K562 (cell line): Measurements from ENCODE around the gene CHCHD10. TPM values are rescaled to one million over a fixed set of nuclear protein-coding genes. Genes with fewer than 3 reads are reported as not detected.
"Not testable (repeated sequence)": the region's sequence is repeated elsewhere in the genome, so short reads cannot be mapped to it uniquely, and the experiment has no call there.

Experiments
- ATAC-seq: fragments of 200-7000 bp; cut with Tn5 transposase; 3 replicates; pipeline ENCODE4 v1.9.1; 2020; ENCODE audit warnings: moderate library complexity
- BruUV-seq: library from RNA; stranded (reverse); fragments of 400-500 nt; replicated peaks from 2 replicates; lab custom pipeline; 2021; lab: Mats Ljungman, UMichigan
- CTCF ChIA-PET: fragments of 300-600 bp; formaldehyde crosslinking; extraction: SDS; loops from one replicate; lab custom pipeline; 2021; ENCODE audit warnings: low intra/inter-chr PET ratio; lab: Yijun Ruan, JAX
- POLR2A ChIA-PET: fragments of 300-600, 350-650 bp; sonication (Branson Sonifier 250); formaldehyde crosslinking; extraction: SDS; loops from one replicate; lab custom pipeline; 2021; ENCODE audit warnings: antibody characterized with exemption, inconsistent platforms; lab: Yijun Ruan, JAX
- DNase-seq, 4 experiments: peaks; one replicate each; pipeline versions ENCODE4 v3.0.0 to v3.0.0-alpha.2; 2011 to 2018; ENCODE audit warnings: low spot score in 3 of 4, mixed read lengths in 3 of 4; ENCODE audit errors: extremely low read depth in 1 of 4
- FAIRE-seq: peaks from 2 replicates; lab custom pipeline; 2011; peaks lifted over from hg19 to GRCh38; lab: Jason Lieb, UNC
- H2AFZ ChIP-seq: 2 replicates; pipeline ENCODE4 v1.6.0; 2011; ENCODE audit warnings: low read depth, low read length, control low read depth, inconsistent platforms
- H3K27ac ChIP-seq: fragments of 200-600 bp; 3 replicates; pipeline ENCODE4 v1.8.0; 2011; ENCODE audit warnings: low read depth, mild to moderate bottlenecking, control low read depth, inconsistent platforms, low read length, moderate library complexity, mixed read lengths; ENCODE audit errors: extremely low read depth
- H3K27me3 ChIP-seq, 2 experiments: fragments of 300-600 bp in 1 of 2; 2 replicates in 1 of 2; 3 replicates in 1 of 2; pipeline versions ENCODE4 v1.6.0 to v1.8.0; 2011; ENCODE audit warnings: inconsistent platforms in 2 of 2, low read length in 2 of 2, mild to moderate bottlenecking in 1 of 2, mixed read lengths in 1 of 2, moderate library complexity in 1 of 2; ENCODE audit not compliant: control insufficient read depth in 2 of 2, insufficient read depth in 2 of 2
- H3K36me3 ChIP-seq: fragments of 300-600 bp; 3 replicates; pipeline ENCODE4 v1.8.0; 2011; ENCODE audit warnings: mild to moderate bottlenecking, low read length, inconsistent platforms; ENCODE audit not compliant: control insufficient read depth, insufficient read depth
- H3K4me1 ChIP-seq, 2 experiments: fragments of 200-600 bp in 1 of 2; replicated peaks in 1 of 2; 2 replicates in 1 of 2; 3 replicates in 1 of 2; pipeline versions ENCODE4 v1.5.1 to v1.8.0; 2011; ENCODE audit warnings: inconsistent platforms in 2 of 2, low read length in 2 of 2, mild to moderate bottlenecking in 1 of 2, mixed read lengths in 1 of 2, moderate library complexity in 1 of 2; ENCODE audit not compliant: control insufficient read depth in 2 of 2, insufficient read depth in 2 of 2
- H3K4me2 ChIP-seq: 2 replicates; pipeline ENCODE4 v1.6.1; 2011; ENCODE audit warnings: low read length, control low read depth, inconsistent platforms, mixed read lengths; ENCODE audit not compliant: insufficient read depth
- H3K4me3 ChIP-seq: fragments of 200-600 bp; sonication (generic), shearing (Covaris generic); 2 replicates; pipeline ENCODE4 v1.5.1; 2016; ENCODE audit warnings: control low read depth, inconsistent platforms
- H3K79me2 ChIP-seq: fragments of 200-600 bp; 3 replicates; pipeline ENCODE4 v1.8.0; 2011; ENCODE audit warnings: low read length, inconsistent platforms; ENCODE audit not compliant: control insufficient read depth, insufficient read depth
- H3K9ac ChIP-seq, 2 experiments: 2 replicates each; pipeline versions ENCODE4 v1.6.0 to v1.6.1; 2011; ENCODE audit warnings: low read depth in 2 of 2, low read length in 2 of 2, control low read depth in 1 of 2, inconsistent platforms in 1 of 2, mild to moderate bottlenecking in 1 of 2, mixed read lengths in 1 of 2; ENCODE audit not compliant: insufficient read depth in 1 of 2
- H3K9me1 ChIP-seq: one replicate; pipeline ENCODE4 v1.6.0; 2011; ENCODE audit warnings: inconsistent platforms, mild to moderate bottlenecking, low read length, moderate library complexity; ENCODE audit not compliant: control insufficient read depth, insufficient read depth
- H3K9me3 ChIP-seq: replicated peaks from 2 replicates; pipeline ENCODE4 v1.5.1; 2011; ENCODE audit warnings: low read depth, low read length, inconsistent platforms; ENCODE audit not compliant: control insufficient read depth, insufficient read depth
- H4K20me1 ChIP-seq: replicated peaks from 2 replicates; pipeline ENCODE4 v1.6.1; 2011; ENCODE audit warnings: low read length, inconsistent platforms, mixed read lengths; ENCODE audit not compliant: control insufficient read depth, insufficient read depth
- EZH2 ChIP-seq: IDR thresholded peaks from 2 replicates; pipeline ENCODE4 v1.6.1; 2012; ENCODE audit warnings: low read depth, mild to moderate bottlenecking, inconsistent platforms, low read length, borderline replicate concordance
- HMG20B ChIP-seq: fragments of 250-450 bp; sonication (Bioruptor Pico); IDR thresholded peaks from 2 replicates; pipeline ENCODE4 v1.5.0; 2021; ENCODE audit warnings: mild to moderate bottlenecking
- NR1H2 ChIP-seq: sonication (generic); formaldehyde crosslinking; IDR thresholded peaks from 2 replicates; pipeline ENCODE4 v1.4.0; 2020; ENCODE audit warnings: mild to moderate bottlenecking, missing genetic modification reagents
- ZNF134 ChIP-seq: fragments of 250-450 bp; sonication (Bioruptor Pico); conservative IDR thresholded peaks from 2 replicates; pipeline ENCODE4 v1.4.0; 2020
- ZNF212 ChIP-seq: fragments of 450-650 bp; formaldehyde crosslinking; IDR thresholded peaks from 2 replicates; pipeline ENCODE4 v1.4.0; 2020; ENCODE audit warnings: mild to moderate bottlenecking
- whole genome bisulfite sequencing: fragments of 100-300 bp; shearing (Covaris generic); methylation state at CpG from one replicate; pipeline ENCODE4 v1.1.6; 2016; ENCODE audit warnings: low coverage, mixed read lengths; ENCODE audit not compliant: insufficient coverage; ENCODE audit errors: missing lambda C conversion rate; 5-methylcytosine and 5-hydroxymethylcytosine counted together
- in situ Hi-C: fragments of 300-500 bp; cut with MboI; formaldehyde crosslinking; loops from 4 replicates; pipeline ENCODE4 v1.15.0; 2018; ENCODE audit warnings: inconsistent platforms, mixed read lengths
- intact Hi-C: fragments of 100-400 bp; cut with micrococcal nuclease; formaldehyde crosslinking; loops from 2 replicates; pipeline ENCODE4 v1.14.2; 2022
- polyA plus RNA-seq, 8 experiments: library from polyadenylated mRNA; depleted of rRNA in 4 of 8; stranded (reverse) in 5 of 8; unstranded in 3 of 8; fragments of >200 nt; fragmentation: Nextera tagmentation in 2 of 8; fragmentation: Illumina TruSeq in 1 of 8; extraction: Ambion mirVana in 2 of 8; extraction: Trizol in 1 of 8; gene quantifications; 2 replicates each; pipeline versions ENCODE4 v1.2.1 to v1.2.3, GENCODE V29; 2011 to 2014; ENCODE audit warnings: inconsistent platforms in 1 of 8, missing spikeins in 1 of 8
- total RNA-seq, 7 experiments: library from RNA; depleted of rRNA in 6 of 7; stranded (reverse); fragments of >200 nt in 6 of 7; fragmentation: Illumina TruSeq in 2 of 7; extraction: Trizol in 2 of 7; gene quantifications; 2 replicates each; pipeline versions ENCODE4 v1.2.1 to v1.2.3, GENCODE V29; 2011 to 2021; ENCODE audit warnings: low replicate concordance in 1 of 7
- TF ChIP-seq, protein P1 (sequence below): IDR thresholded peaks from 2 replicates; pipeline ENCODE4 v1.6.1; 2012; ENCODE audit warnings: low read depth, low read length, improper control_type of control experiment, borderline replicate concordance

Gene CHCHD10
- total and polyA plus RNA-seq, 9 of the 15 experiments (the other 6 are each of a cell fraction or from before 2014, with no cell fraction given) = 15.2 to 292 (median 102) TPM

DNA sequence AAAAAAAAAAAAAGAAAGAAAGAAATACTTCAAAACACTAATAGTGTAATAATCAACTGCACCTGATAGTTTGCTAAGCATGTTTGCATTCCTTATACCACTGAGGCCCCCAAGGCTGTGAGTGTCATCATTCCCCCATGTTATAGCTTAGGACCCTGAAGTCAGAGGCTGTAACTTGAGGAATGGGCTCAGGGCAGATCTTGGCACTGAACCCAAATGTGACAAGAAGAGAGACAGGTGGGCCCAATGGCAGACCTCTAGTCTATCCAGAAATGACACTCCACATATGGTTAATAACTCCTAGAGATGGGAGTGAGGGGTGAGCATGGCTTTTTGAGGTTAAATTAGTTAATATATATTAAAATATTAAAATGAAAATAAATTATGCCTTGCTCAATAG is 30.1 kb downstream of the CHCHD10 start:
- H3K4me2 ChIP-seq = no peak overlapping the region
- H3K36me3 ChIP-seq = peaks cover 3% of the 10 kb centered on the region; the same call in 1 of the 3 replicates
- H2AFZ ChIP-seq = no peak overlapping the region
- H4K20me1 ChIP-seq = no peaks in the 10 kb centered on the region
- H3K9ac ChIP-seq = no peak overlapping the region
- no TSS peak for BruUV-seq
- no peak overlapping the region for H3K4me3 ChIP-seq
- no peak overlapping the region for H3K27ac ChIP-seq
- TF ChIP-seq EZH2 (no peak), ZNF212 (no peak), ZNF134 (CRISPR knock-in tag) (no peak), HMG20B (CRISPR knock-in tag) (no peak), NR1H2 (CRISPR knock-in tag) (no peak)
- TF ChIP-seq, protein P1, sequence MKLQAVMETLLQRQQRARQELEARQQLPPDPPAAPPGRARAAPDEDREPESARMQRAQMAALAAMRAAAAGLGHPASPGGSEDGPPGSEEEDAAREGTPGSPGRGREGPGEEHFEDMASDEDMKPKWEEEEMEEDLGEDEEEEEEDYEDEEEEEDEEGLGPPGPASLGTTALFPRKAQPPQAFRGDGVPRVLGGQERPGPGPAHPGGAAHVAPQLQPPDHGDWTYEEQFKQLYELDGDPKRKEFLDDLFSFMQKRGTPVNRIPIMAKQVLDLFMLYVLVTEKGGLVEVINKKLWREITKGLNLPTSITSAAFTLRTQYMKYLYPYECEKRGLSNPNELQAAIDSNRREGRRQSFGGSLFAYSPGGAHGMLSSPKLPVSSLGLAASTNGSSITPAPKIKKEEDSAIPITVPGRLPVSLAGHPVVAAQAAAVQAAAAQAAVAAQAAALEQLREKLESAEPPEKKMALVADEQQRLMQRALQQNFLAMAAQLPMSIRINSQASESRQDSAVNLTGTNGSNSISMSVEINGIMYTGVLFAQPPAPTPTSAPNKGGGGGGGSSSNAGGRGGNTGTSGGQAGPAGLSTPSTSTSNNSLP = no peak
- DNase-seq (no peak), ATAC-seq (no peak), FAIRE-seq (no peak)
- ChIA-PET CTCF (no interaction called here), POLR2A (interaction anchor here (1.9 kb wide), 1 partner anchor 11 kb away, joined by 6 read pairs; no protein-coding TSS in a partner anchor)
- no peaks in the 10 kb centered on the region for H3K9me1 ChIP-seq
- H3K27me3 ChIP-seq = no peaks in the 10 kb centered on the region
- H3K4me1 ChIP-seq = no peaks in the 10 kb centered on the region; a peak in 1 of 5 replicates
- intact Hi-C loops (no loop called here), in situ Hi-C loops (no loop called here)
- H3K9me3 ChIP-seq = no peaks in the 10 kb centered on the region
- no peaks in the 10 kb centered on the region for H3K79me2 ChIP-seq

DNA sequence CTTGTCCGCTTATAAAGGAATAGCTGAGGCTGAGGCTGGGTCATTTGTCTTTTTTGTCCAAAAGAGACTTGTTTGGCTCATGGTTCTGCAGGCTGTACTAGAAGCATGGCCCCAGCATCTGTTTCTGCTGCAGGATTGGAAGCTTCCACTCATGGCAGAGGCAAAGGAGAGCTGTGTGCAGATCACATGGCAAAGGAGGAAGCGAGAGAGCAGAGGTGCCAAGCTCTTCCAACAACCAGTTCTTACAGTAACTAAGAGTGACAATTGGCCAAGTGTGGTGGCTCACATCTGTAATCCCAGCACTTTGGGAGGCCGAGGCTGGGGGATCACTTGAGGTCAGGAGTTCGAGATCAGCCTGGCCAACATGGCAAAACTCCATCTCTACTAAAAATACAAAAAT is 39.7 kb downstream of the CHCHD10 start:
- H4K20me1 ChIP-seq, H3K9me1 ChIP-seq, in situ Hi-C loops, H3K9ac ChIP-seq, ATAC-seq, BruUV-seq, H3K36me3 ChIP-seq, H3K9me3 ChIP-seq, H3K27ac ChIP-seq, H3K4me1 ChIP-seq, CTCF ChIA-PET, H3K27me3 ChIP-seq, FAIRE-seq, H3K4me3 ChIP-seq, H3K4me2 ChIP-seq, DNase-seq, H3K79me2 ChIP-seq, intact Hi-C loops, H2AFZ ChIP-seq: not testable (repeated sequence)
- POLR2A ChIA-PET = interaction anchor here (0.6 to 1.1 kb wide), 2 partner anchors 16 to 43 kb away, joined by 5 read pairs; no protein-coding TSS in a partner anchor
- 36% methylated on average over 4 of the region's 4 CpGs for WGBS
